Stomach smooth muscle (tissue), 2 donors: ENCODE results near the gene PCNX2.
"Not testable (repeated sequence)": the region's sequence is repeated elsewhere in the genome, so short reads cannot be mapped to it uniquely, and the experiment has no call there.

Experiments used
- H3K27ac ChIP-seq: one replicate; pipeline ENCODE4 v1.7.0; 2013; ENCODE audit warnings: mild to moderate bottlenecking, low read length, inconsistent platforms
- H3K27me3 ChIP-seq, 2 donors: one replicate each; pipeline ENCODE4 v1.7.0; 2013; ENCODE audit warnings: low read length in 2 of 2; ENCODE audit not compliant: insufficient read depth in 2 of 2, control insufficient read depth in 1 of 2
- H3K36me3 ChIP-seq, 2 donors: one replicate each; pipeline ENCODE4 v1.7.0; 2013; ENCODE audit warnings: low read length in 2 of 2; ENCODE audit not compliant: control insufficient read depth in 2 of 2, insufficient read depth in 2 of 2
- H3K4me1 ChIP-seq: one replicate; pipeline ENCODE4 v1.7.0; 2013; ENCODE audit warnings: low read length; ENCODE audit not compliant: control insufficient read depth, insufficient read depth
- H3K4me3 ChIP-seq, 2 donors: one replicate each; pipeline ENCODE4 v1.7.0; 2013; ENCODE audit warnings: low read length in 2 of 2
- H3K9ac ChIP-seq, 2 donors: one replicate each; pipeline ENCODE4 v1.7.0; 2013; ENCODE audit warnings: low read length in 2 of 2, mild to moderate bottlenecking in 1 of 2
- H3K9me3 ChIP-seq, 2 donors: one replicate each; pipeline ENCODE4 v1.7.0; 2013; ENCODE audit warnings: low read length in 2 of 2; ENCODE audit not compliant: control insufficient read depth in 2 of 2
- donor health status: healthy.
- donor health status: Pancreatic carcinoma.

PCNX2 gene

GRCh38 chr1:233189526-233189925 is 106.0 kb downstream of the PCNX2 start:
- no peaks in the 10 kb centered on the region for H3K27me3 ChIP-seq
- no peaks in the 10 kb centered on the region for H3K36me3 ChIP-seq
- H3K4me3 ChIP-seq, result no peak overlapping the region
- H3K27ac ChIP-seq, result no peak overlapping the region
- H3K9ac ChIP-seq, result no peak overlapping the region
- H3K4me1 ChIP-seq, result no peaks in the 10 kb centered on the region
- H3K9me3 ChIP-seq, result no peaks in the 10 kb centered on the region

GRCh38 chr1:233188061-233188460 is 107.5 kb downstream of the PCNX2 start:
- Histone ChIP-seq H3K9me3 (no peaks in the 10 kb centered on the region), H3K36me3 (no peaks in the 10 kb centered on the region), H3K27me3 (no peaks in the 10 kb centered on the region), H3K4me1 (no peaks in the 10 kb centered on the region), H3K4me3 (no peak overlapping the region), H3K27ac (no peak overlapping the region), H3K9ac (no peak overlapping the region)

GRCh38 chr1:233183226-233184020 is 112.1 kb downstream of the PCNX2 start:
- Histone ChIP-seq H3K9me3 (peaks cover 0 to 5% of the 10 kb centered on the region in 2 donors), H3K27ac (no peak overlapping the region), H3K27me3 (no peaks in the 10 kb centered on the region), H3K9ac (no peak overlapping the region), H3K36me3 (no peaks in the 10 kb centered on the region), H3K4me3 (no peak overlapping the region), H3K4me1 (no peaks in the 10 kb centered on the region)

- Histone ChIP-seq H3K9ac (no peak overlapping the region), H3K9me3 (peaks cover 0 to 7% of the 10 kb centered on the region in 2 donors), H3K4me1 (no peaks in the 10 kb centered on the region), H3K4me3 (no peak overlapping the region), H3K27ac (no peak overlapping the region), H3K27me3 (no peaks in the 10 kb centered on the region), H3K36me3 (peaks cover 0 to under 1% of the 10 kb centered on the region in 2 donors)
Observed at GRCh38 chr1:233182587-233182986, 112.9 kb downstream of the PCNX2 start.

- H3K27me3 ChIP-seq, result no peaks in the 10 kb centered on the region
- H3K4me3 ChIP-seq, result no peak overlapping the region
- H3K36me3 ChIP-seq, result peaks cover 0 to 2% of the 10 kb centered on the region in 2 donors
- H3K27ac ChIP-seq, result no peak overlapping the region
- peaks cover 0 to 9% of the 10 kb centered on the region in 2 donors for H3K9me3 ChIP-seq
- no peaks in the 10 kb centered on the region for H3K4me1 ChIP-seq
- no peak overlapping the region for H3K9ac ChIP-seq
Observed at GRCh38 chr1:233180641-233181364, 114.7 kb downstream of the PCNX2 start.

- not testable (repeated sequence) for H3K9me3 ChIP-seq, H3K27me3 ChIP-seq, H3K27ac ChIP-seq, H3K4me3 ChIP-seq, H3K9ac ChIP-seq, H3K36me3 ChIP-seq, H3K4me1 ChIP-seq
Observed at GRCh38 chr1:233179638-233180037, 115.9 kb downstream of the PCNX2 start.

GRCh38 chr1:233172201-233172600 is 123.3 kb downstream of the PCNX2 start:
- H3K4me1 ChIP-seq, result no peaks in the 10 kb centered on the region
- no peaks in the 10 kb centered on the region for H3K27me3 ChIP-seq
- H3K4me3 ChIP-seq, result no peak overlapping the region
- H3K27ac ChIP-seq, result no peak overlapping the region
- H3K9me3 ChIP-seq, result no peaks in the 10 kb centered on the region
- H3K9ac ChIP-seq, result no peak overlapping the region
- H3K36me3 ChIP-seq, result no peaks in the 10 kb centered on the region

- Histone ChIP-seq H3K36me3 (no peaks in the 10 kb centered on the region), H3K9ac (no peak overlapping the region), H3K4me1 (no peaks in the 10 kb centered on the region), H3K27ac (no peak overlapping the region), H3K4me3 (no peak overlapping the region), H3K9me3 (no peaks in the 10 kb centered on the region), H3K27me3 (no peaks in the 10 kb centered on the region)
Observed at GRCh38 chr1:233170741-233171140, 124.8 kb downstream of the PCNX2 start.

GRCh38 chr1:233168384-233168783 is 127.1 kb downstream of the PCNX2 start:
- peaks cover 0 to 3% of the 10 kb centered on the region in 2 donors for H3K9me3 ChIP-seq
- no peak overlapping the region for H3K4me3 ChIP-seq
- no peak overlapping the region for H3K27ac ChIP-seq
- H3K27me3 ChIP-seq, result no peaks in the 10 kb centered on the region
- H3K36me3 ChIP-seq, result no peaks in the 10 kb centered on the region
- H3K9ac ChIP-seq, result no peak overlapping the region
- H3K4me1 ChIP-seq, result no peaks in the 10 kb centered on the region

GRCh38 chr1:233166896-233167295 is 128.6 kb downstream of the PCNX2 start:
- Histone ChIP-seq H3K9ac (no peak overlapping the region), H3K27me3 (no peaks in the 10 kb centered on the region), H3K9me3 (peaks cover 0 to 3% of the 10 kb centered on the region in 2 donors), H3K4me1 (no peaks in the 10 kb centered on the region), H3K27ac (no peak overlapping the region), H3K4me3 (no peak overlapping the region), H3K36me3 (no peaks in the 10 kb centered on the region)

- Histone ChIP-seq H3K4me1 (no peaks in the 10 kb centered on the region), H3K9me3 (peaks cover 0 to 3% of the 10 kb centered on the region in 2 donors), H3K9ac (no peak overlapping the region), H3K27me3 (no peaks in the 10 kb centered on the region), H3K27ac (no peak overlapping the region), H3K36me3 (no peaks in the 10 kb centered on the region), H3K4me3 (no peak overlapping the region)
Observed at GRCh38 chr1:233163696-233164095, 131.8 kb downstream of the PCNX2 start.
